ENCODE data around the gene UNC50.

GRCh38 chr2:98585386-98585785, 23.0 kb upstream of the UNC50 start:
- TF ChIP-seq CTCF (IDR thresholded peaks at IDR 0.05) (no peak), POLR2AphosphoS5 (IDR thresholded peaks at IDR 0.05) (no peak)

All from sigmoid colon (tissue), 4 donors.